Psoas muscle (tissue), 8 donors: ENCODE results near the gene RPP30. TPM values are rescaled to one million over a fixed set of nuclear protein-coding genes. Genes with fewer than 3 reads are reported as not detected.

Source experiments
- ATAC-seq, 4 donors: fragments of 200-7000 bp; cut with Tn5 transposase; one replicate each; pipeline ENCODE4 v1.9.1; 2020; ENCODE audit warnings: moderate library complexity in 3 of 4, mild to moderate bottlenecking in 2 of 4
- DNase-seq, 2 donors: peaks; one replicate each; pipeline ENCODE4 v3.0.0-alpha.2; 2020
- H3K27ac ChIP-seq: fragments of 200-600 bp; one replicate; pipeline ENCODE4 v1.8.0; 2022
- H3K27me3 ChIP-seq, 3 donors: fragments of 200-600 bp in 1 of 3; one replicate each; pipeline versions ENCODE4 v1.6.1 to v1.8.0; 2013 to 2022; ENCODE audit warnings: low read length in 2 of 3, mild to moderate bottlenecking in 2 of 3, moderate library complexity in 1 of 3; ENCODE audit not compliant: insufficient read depth in 3 of 3
- H3K36me3 ChIP-seq, 2 donors: fragments of 200-600 bp in 1 of 2; one replicate each; pipeline versions ENCODE4 v1.6.1 to v1.8.0; 2013 to 2022; ENCODE audit warnings: low read depth in 1 of 2, mild to moderate bottlenecking in 1 of 2, moderate library complexity in 1 of 2; ENCODE audit not compliant: insufficient read depth in 1 of 2
- H3K4me1 ChIP-seq: fragments of 200-600 bp; one replicate; pipeline ENCODE4 v1.8.0; 2022
- H3K4me3 ChIP-seq: fragments of 200-600 bp; one replicate; pipeline ENCODE4 v1.8.0; 2022; ENCODE audit warnings: mild to moderate bottlenecking
- H3K9me3 ChIP-seq: fragments of 200-600 bp; one replicate; pipeline ENCODE4 v1.8.0; 2022
- CTCF ChIP-seq: fragments of 200-600 bp; IDR thresholded peaks from one replicate; pipeline ENCODE4 v1.8.0; 2022; ENCODE audit warnings: antibody characterized with exemption
- WGBS, 3 donors: extraction: QIAGEN DNeasy Blood & Tissue Kit; methylation state at CpG; one replicate each; pipeline versions ENCODE4 v1.1.6 to v1.1.7; 2013; 5-methylcytosine and 5-hydroxymethylcytosine counted together
- intact Hi-C, 2 donors: fragments of 100-400 bp; cut with DNase I; formaldehyde crosslinking; loops; one replicate each; pipeline versions ENCODE4 v1.11.0 to v1.14.2; 2022
- long read RNA-seq, 2 donors: library from polyadenylated mRNA; unstranded; transcript quantifications; one replicate each; pipeline ENCODE4 v2.0.0, GENCODE V29; 2021
- polyA plus RNA-seq, 3 donors: library from polyadenylated mRNA; stranded (reverse); fragments of 200-250 nt; gene quantifications; one replicate each; pipeline ENCODE4 v1.2.3, GENCODE V29; 2013
- total RNA-seq, 4 donors: library from RNA; stranded (reverse); fragmentation: NEBNext Ultra II Directional in 2 of 4; extraction: Animal tissue kit (Norgen Biotek cat#: 25700) in 2 of 4; gene quantifications; one replicate each; pipeline versions ENCODE4 v1.2.1 to v1.2.4, GENCODE V29; 2021 to 2023
- donor health status: healthy with polysubstance abuse.
- donor health status: DM: no; HTN: no; CAD: no; lungs with moderate emphysema.
- donor health status: Bipolar disorder and iron deficiency.
- donor health status: healthy.
- donor health status: DM: yes; HTN: yes; CAD: no.
- donor health status: DM: no; HTN: no; CAD: no.
- donor health status: DM: no; HTN: no; CAD: no.
- donor health status: DM: yes; HTN: yes; CAD: no.

Gene RPP30
- total RNA-seq: 10 to 100 TPM; 24.9 to 35.3 (median 29.6) TPM
- polyA plus RNA-seq: 10 to 100 TPM; 31.5 to 66.3 (median 45.2) TPM
- long read RNA-seq, donor 1, transcript RPP30-202 (11 exons, 2,589 nt): major isoform, 7 of 9 reads
- long read RNA-seq, donor 1, partial matches to known transcripts: 0 of 9 reads
- long read RNA-seq, donor 1, other reads (novel, unspliced or antisense): 2 of 9 reads
- long read RNA-seq, donor 2, transcript RPP30-202 (11 exons, 2,589 nt): major isoform, 12 of 19 reads
- long read RNA-seq, donor 2, partial matches to known transcripts: 0 of 19 reads
- long read RNA-seq, donor 2, other reads (novel, unspliced or antisense): 7 of 19 reads

- Histone ChIP-seq H3K36me3 (peaks cover 0 to 27% of the 10 kb centered on the region in 2 donors), H3K4me3 (peak within 1 kb of the TSS; percentile 87), H3K4me1 (peaks cover 14% of the 10 kb centered on the region), H3K27me3 (no peaks in the 10 kb centered on the region), H3K27ac (peak within 1 kb of the TSS; percentile 77), H3K9me3 (peaks cover 5% of the 10 kb centered on the region)
- WGBS, 3 donors: 0% methylated on average over 43 of the region's 43 CpGs
- DNase-seq (peak; percentile 86 to 90), ATAC-seq (peak; percentile 97 to 100 (median 98))
- intact Hi-C loops: loop anchor here in 1 of 2 donors (2.0 kb wide), 1 partner anchor 121 kb away; no protein-coding TSS in a partner anchor
- no peak for TF ChIP-seq CTCF
Measured at GRCh38 chr10:90871766-90872647, at the start of gene RPP30. Gene RPP30 (plus strand): TSS chr10:90871974. CDS start chr10:90871987, 13 bp downstream.

GRCh38 chr10:90822508-90822907 is 49.3 kb upstream of the RPP30 start:
- no peaks in the 10 kb centered on the region for H3K27me3 ChIP-seq
- no peak for ATAC-seq
- H3K4me3 ChIP-seq: no peak overlapping the region
- WGBS, 3 donors: 60 to 71% (median 71%) methylated on average over 1 of the region's 1 CpG
- intact Hi-C loops: no loop called here
- H3K36me3 ChIP-seq: no peaks in the 10 kb centered on the region
- H3K9me3 ChIP-seq: no peaks in the 10 kb centered on the region
- TF ChIP-seq CTCF: no peak
- no peaks in the 10 kb centered on the region for H3K4me1 ChIP-seq
- H3K27ac ChIP-seq: no peak overlapping the region
- no peak for DNase-seq

DNA sequence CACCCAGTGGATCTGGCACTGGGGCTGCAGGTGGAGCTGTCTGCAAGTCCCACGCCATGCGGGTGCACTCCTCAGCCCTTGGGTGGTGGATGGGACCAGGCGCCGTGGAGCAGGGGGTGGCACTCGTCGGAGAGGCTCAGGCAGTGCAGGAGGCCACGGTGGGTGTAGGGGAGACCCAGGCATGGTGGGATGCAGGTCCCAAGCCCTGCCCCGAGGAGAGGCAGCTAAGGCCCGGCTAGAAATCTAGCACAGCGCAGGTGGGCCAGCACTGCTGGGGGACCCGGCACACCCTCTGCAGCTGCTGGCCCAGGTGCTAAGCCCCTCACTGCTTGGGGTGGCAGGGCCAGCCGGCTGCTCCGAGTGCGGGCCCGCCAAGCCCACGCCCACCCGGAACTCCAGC is 39.7 kb upstream of the RPP30 start:
- no peaks in the 10 kb centered on the region for H3K36me3 ChIP-seq
- WGBS, 3 donors: 86 to 94% (median 89%) methylated on average over 15 to 17 of the region's 17 CpGs
- ATAC-seq (no peak), DNase-seq (no peak)
- TF ChIP-seq CTCF: no peak
- no peaks in the 10 kb centered on the region for H3K4me1 ChIP-seq
- H3K27ac ChIP-seq: no peak overlapping the region
- no peak overlapping the region for H3K4me3 ChIP-seq
- intact Hi-C loops: no loop called here
- no peaks in the 10 kb centered on the region for H3K9me3 ChIP-seq
- H3K27me3 ChIP-seq: no peaks in the 10 kb centered on the region

- Histone ChIP-seq H3K4me1 (no peaks in the 10 kb centered on the region), H3K36me3 (no peaks in the 10 kb centered on the region), H3K4me3 (no peak overlapping the region), H3K27ac (no peak overlapping the region), H3K27me3 (no peaks in the 10 kb centered on the region), H3K9me3 (no peaks in the 10 kb centered on the region)
- TF ChIP-seq CTCF: no peak
- no peak for DNase-seq
- ATAC-seq: no peak
- intact Hi-C loops: no loop called here
- WGBS, 3 donors: 76 to 82% (median 77%) methylated on average over 3 of the region's 3 CpGs
Measured at GRCh38 chr10:90834326-90834725, 37.4 kb upstream of the RPP30 start.
